ENCODE measurements around the gene RBM20. TPM values are rescaled to one million over a fixed set of nuclear protein-coding genes. Genes with fewer than 3 reads are reported as not detected.
"Not testable (repeated sequence)": the region's sequence is repeated elsewhere in the genome, so short reads cannot be mapped to it uniquely, and the experiment has no call there.

The RBM20 gene
- total RNA-seq, 2 experiments from 2014 or later = not detected

- H3K9me3 Mint-ChIP-seq = no peaks in the 10 kb centered on the region
- CTCF ChIA-PET = interaction anchor here (0.7 to 1.9 kb wide), 3 partner anchors 38 to 373 kb away, joined by 3 to 5 read pairs (median 3); no protein-coding TSS in a partner anchor
- no peak overlapping the region for H3K27ac Mint-ChIP-seq
- no peak for DNase-seq
- no peaks in the 10 kb centered on the region for H3K36me3 Mint-ChIP-seq (ENCODE audit: low read depth)
- no peaks in the 10 kb centered on the region for H3K4me1 Mint-ChIP-seq
- H3K27me3 Mint-ChIP-seq = peaks cover 11% of the 10 kb centered on the region
- POLR2A ChIA-PET = no interaction called here
- H3K4me3 Mint-ChIP-seq = no peak overlapping the region
Measured at GRCh38 chr10:110709964-110710587, 65.9 kb downstream of the RBM20 start.

DNA sequence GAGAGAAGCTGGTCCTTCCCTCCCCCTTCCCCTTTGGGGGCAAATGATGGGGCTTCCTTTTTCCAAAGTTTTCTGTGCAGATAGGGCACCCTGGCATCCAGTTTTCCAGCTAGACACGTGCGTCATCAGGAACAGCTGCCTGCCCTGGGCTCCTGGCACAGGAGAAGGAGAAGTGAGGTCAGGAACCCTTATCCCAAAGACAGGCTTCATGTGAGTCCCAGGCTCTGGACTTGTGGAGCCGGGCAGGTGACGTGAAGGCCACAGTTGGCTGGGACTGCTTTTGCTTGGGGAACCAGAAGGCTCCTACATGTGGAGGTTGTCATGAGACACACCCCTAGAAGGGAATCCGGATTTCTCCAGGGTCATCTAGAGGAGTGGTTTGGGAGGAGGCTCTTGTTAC lies 66.5 kb downstream of the RBM20 start:
- no peaks in the 10 kb centered on the region for H3K9me3 Mint-ChIP-seq
- CTCF ChIA-PET = no interaction called here
- no peak overlapping the region for H3K27ac Mint-ChIP-seq
- POLR2A ChIA-PET = no interaction called here
- H3K4me1 Mint-ChIP-seq = no peaks in the 10 kb centered on the region
- no peak overlapping the region for H3K4me3 Mint-ChIP-seq
- H3K27me3 Mint-ChIP-seq = peaks cover 11% of the 10 kb centered on the region
- no peaks in the 10 kb centered on the region for H3K36me3 Mint-ChIP-seq (ENCODE audit: low read depth)
- no peak for DNase-seq

GRCh38 chr10:110711382-110711781 lies 67.2 kb downstream of the RBM20 start:
- CTCF ChIA-PET = interaction anchor here (0.6 kb wide), 1 partner anchor 331 kb away, joined by 5 read pairs; no protein-coding TSS in a partner anchor

GRCh38 chr10:110714356-110714755 lies 70.2 kb downstream of the RBM20 start:
- Mint-ChIP-seq H3K27ac (no peak overlapping the region), H3K9me3 (no peaks in the 10 kb centered on the region), H3K4me3 (no peak overlapping the region), H3K4me1 (no peaks in the 10 kb centered on the region), H3K36me3 (ENCODE audit: low read depth) (no peaks in the 10 kb centered on the region), H3K27me3 (peaks cover 2% of the 10 kb centered on the region)
- POLR2A ChIA-PET = no interaction called here
- CTCF ChIA-PET = interaction anchor here (0.7 to 1.4 kb wide), 2 partner anchors 12 to 43 kb away, joined by 3 read pairs; no protein-coding TSS in a partner anchor
- DNase-seq = no peak

More at GRCh38 chr10:110711382-110711781, 67.2 kb downstream of the RBM20 start:
- Mint-ChIP-seq H3K4me3 (no peak overlapping the region), H3K9me3 (no peaks in the 10 kb centered on the region), H3K27ac (no peak overlapping the region), H3K27me3 (peaks cover 10% of the 10 kb centered on the region), H3K4me1 (no peaks in the 10 kb centered on the region), H3K36me3 (ENCODE audit: low read depth) (no peaks in the 10 kb centered on the region)
- POLR2A ChIA-PET = no interaction called here
- DNase-seq = no peak

DNA sequence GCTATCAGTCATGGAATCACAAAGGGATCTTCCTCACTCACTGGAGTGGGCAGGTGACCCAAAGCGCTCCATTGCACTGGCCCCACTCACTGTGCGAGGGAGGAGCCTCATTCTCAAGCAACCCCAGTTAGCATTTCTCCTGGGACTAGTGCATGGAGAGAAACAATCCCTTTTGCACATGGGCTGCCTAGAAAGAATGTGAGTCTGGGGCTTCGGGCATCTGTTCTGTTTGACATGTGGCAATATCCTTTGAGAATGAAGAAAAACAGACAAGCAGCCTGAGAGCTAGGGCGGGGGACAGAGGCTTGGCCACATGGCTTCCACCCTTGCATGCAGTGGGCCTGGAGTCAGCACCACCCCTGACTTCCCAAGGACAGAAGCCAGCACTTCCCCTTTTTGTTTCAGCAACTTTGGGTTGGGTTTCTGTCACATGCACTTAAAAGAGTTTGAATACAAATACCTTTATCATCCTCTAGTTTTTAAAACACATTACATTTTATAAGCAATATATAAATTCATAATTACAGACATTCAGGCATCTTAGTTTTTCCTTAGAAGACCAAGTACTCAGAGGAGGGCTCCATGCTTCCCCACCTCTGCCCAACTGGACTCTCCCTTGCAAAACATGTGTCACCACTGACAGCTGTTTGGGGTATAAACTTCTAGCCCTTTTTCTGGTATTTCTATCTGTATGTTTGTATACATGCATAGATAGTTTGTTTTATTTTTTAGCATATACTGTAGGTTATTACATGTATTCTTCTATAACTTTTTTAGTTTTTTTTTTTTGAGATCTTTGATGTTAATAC lies 73.8 kb downstream of the RBM20 start:
- Mint-ChIP-seq H3K27me3 (no peaks in the 10 kb centered on the region), H3K36me3 (ENCODE audit: low read depth) (no peaks in the 10 kb centered on the region), H3K4me1 (no peaks in the 10 kb centered on the region), H3K4me3 (no peak overlapping the region), H3K9me3 (no peaks in the 10 kb centered on the region), H3K27ac (no peak overlapping the region)
- POLR2A ChIA-PET = no interaction called here
- CTCF ChIA-PET = no interaction called here
- no peak for DNase-seq

DNA sequence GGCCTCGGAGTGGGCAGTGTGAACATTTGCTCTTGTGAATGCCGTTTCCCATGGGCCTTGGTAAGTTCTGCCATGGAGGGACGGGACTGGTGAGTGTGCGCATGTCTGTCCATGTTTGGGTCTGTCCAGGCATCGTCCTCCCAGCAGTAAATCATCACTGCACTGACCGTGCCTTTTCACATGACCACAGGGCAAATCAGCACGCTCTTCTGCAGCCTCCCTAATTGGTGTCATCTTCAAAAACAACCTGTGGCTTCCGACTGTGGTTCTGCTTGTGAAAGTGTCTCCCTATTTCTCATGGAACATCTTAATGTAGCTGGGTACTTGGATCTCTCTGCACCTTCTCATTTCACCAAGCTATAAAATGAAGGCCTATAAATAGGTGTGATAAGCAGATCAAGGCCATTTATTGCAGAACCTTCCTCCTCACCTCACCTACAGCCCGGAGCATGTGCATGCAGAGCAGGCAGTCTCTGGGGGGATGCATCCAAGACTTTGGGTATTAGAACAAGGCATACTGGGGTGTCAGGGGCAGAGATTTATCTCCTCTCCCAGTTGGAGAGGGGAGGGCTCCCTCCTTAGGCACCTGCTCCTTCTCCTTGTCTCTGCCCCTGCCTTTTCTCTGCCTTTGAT lies 77.4 kb downstream of the RBM20 start:
- Mint-ChIP-seq H3K4me3 (no peak overlapping the region), H3K36me3 (ENCODE audit: low read depth) (no peaks in the 10 kb centered on the region), H3K9me3 (peaks cover 4% of the 10 kb centered on the region), H3K27me3 (no peaks in the 10 kb centered on the region), H3K4me1 (peaks cover 29% of the 10 kb centered on the region), H3K27ac (no peak overlapping the region)
- no peak for DNase-seq
- ChIA-PET CTCF (interaction anchor here (0.6 kb wide), 2 partner anchors 34 to 1620 kb away, joined by 3 to 4 read pairs; no protein-coding TSS in a partner anchor), POLR2A (no interaction called here)

- peaks cover 4% of the 10 kb centered on the region for H3K9me3 Mint-ChIP-seq
Measured at GRCh38 chr10:110723224-110723891, 79.2 kb downstream of the RBM20 start.

GRCh38 chr10:110724116-110724921 lies 80.2 kb downstream of the RBM20 start:
- no peak for DNase-seq
- Mint-ChIP-seq H3K36me3 (ENCODE audit: low read depth) (no peaks in the 10 kb centered on the region), H3K4me1 (peaks cover 29% of the 10 kb centered on the region), H3K9me3 (peaks cover 4% of the 10 kb centered on the region), H3K4me3 (no peak overlapping the region), H3K27me3 (no peaks in the 10 kb centered on the region), H3K27ac (peak overlapping the region; percentile 57)
- POLR2A ChIA-PET = no interaction called here
- CTCF ChIA-PET = no interaction called here

More at GRCh38 chr10:110723224-110723891, 79.2 kb downstream of the RBM20 start:
- Mint-ChIP-seq H3K36me3 (ENCODE audit: low read depth) (no peaks in the 10 kb centered on the region), H3K27me3 (no peaks in the 10 kb centered on the region), H3K27ac (no peak overlapping the region), H3K4me1 (peaks cover 29% of the 10 kb centered on the region), H3K4me3 (no peak overlapping the region)
- ChIA-PET CTCF (no interaction called here), POLR2A (interaction anchor here (0.6 kb wide), 1 partner anchor 17 kb away, joined by 10 read pairs; no protein-coding TSS in a partner anchor)
- DNase-seq = no peak

DNA sequence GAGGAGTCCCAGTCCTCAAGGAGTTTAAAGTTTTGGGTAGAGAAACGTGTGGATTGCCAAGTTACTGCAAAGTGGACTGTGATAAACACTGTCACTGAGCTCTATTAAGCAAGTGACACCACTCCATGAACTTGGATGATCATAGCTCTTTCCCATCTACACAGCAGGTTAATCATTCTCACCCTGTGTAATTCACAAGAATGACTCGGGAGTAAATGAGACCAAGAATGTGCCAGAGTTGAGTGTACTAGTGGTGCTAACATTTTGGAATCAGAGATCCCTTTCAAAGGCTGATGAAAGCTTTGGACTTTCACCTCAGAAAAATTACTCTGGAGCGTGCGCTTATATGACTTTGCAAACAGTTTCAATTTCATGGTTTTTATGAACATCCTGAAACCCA lies 80.8 kb downstream of the RBM20 start:
- no peaks in the 10 kb centered on the region for H3K36me3 Mint-ChIP-seq (ENCODE audit: low read depth)
- ChIA-PET CTCF (no interaction called here), POLR2A (no interaction called here)
- no peak overlapping the region for H3K27ac Mint-ChIP-seq
- no peaks in the 10 kb centered on the region for H3K27me3 Mint-ChIP-seq
- peaks cover 4% of the 10 kb centered on the region for H3K9me3 Mint-ChIP-seq
- H3K4me1 Mint-ChIP-seq = peaks cover 29% of the 10 kb centered on the region
- H3K4me3 Mint-ChIP-seq = no peak overlapping the region
- DNase-seq = no peak

DNA sequence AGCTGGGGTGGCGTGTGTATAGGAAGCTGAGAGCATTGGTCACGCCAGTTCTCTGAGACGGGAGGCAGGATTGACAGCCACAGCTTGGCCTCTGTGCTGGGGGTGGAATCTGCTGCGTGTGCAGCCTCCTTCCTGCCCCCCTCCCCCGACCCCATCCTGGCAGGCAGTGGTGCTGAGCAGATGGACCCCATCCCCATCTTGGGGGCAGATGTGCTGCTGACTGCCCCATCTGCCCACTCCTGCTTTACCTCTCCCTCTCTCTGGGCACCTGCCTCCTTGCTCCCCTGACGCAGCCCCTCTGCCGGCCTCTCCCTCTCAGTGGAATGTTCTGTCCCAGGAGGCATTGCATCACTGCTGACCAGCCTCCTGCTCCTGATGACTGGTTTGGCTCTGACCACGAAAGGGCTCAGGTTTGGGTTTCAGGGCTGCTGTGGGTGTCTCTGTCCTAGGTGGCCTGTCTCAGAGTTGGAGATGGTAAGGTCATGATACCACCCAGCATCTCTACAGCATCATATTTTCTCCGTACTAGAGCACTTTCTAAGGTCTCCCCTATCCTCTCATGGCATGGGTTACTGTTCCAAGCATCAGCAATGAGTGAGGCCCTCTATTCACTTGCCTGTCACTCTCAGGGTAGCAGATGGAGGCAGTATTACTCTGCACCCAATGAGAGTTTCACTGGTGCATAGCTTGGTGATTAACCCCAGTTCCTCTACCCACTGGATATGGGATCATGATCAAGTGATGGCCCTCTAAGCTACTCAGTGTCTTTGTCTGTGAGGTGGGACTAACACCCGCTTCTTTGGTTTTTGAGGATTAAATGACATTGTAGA lies 81.9 kb downstream of the RBM20 start:
- ChIA-PET CTCF (interaction anchor here (0.9 kb wide), 1 partner anchor 11 kb away, joined by 3 read pairs; no protein-coding TSS in a partner anchor), POLR2A (no interaction called here)
- Mint-ChIP-seq H3K4me1 (peaks cover 29% of the 10 kb centered on the region), H3K36me3 (ENCODE audit: low read depth) (no peaks in the 10 kb centered on the region), H3K27me3 (peaks cover 2% of the 10 kb centered on the region), H3K9me3 (peaks cover 4% of the 10 kb centered on the region), H3K4me3 (no peak overlapping the region), H3K27ac (no peak overlapping the region)
- DNase-seq = no peak

GRCh38 chr10:110727785-110728184 lies 83.6 kb downstream of the RBM20 start:
- DNase-seq; H3K9me3 Mint-ChIP-seq; H3K4me3 Mint-ChIP-seq; H3K36me3 Mint-ChIP-seq (ENCODE audit: low read depth); H3K27ac Mint-ChIP-seq; POLR2A ChIA-PET: not testable (repeated sequence)
- H3K27me3 Mint-ChIP-seq = peaks cover 14% of the 10 kb centered on the region
- CTCF ChIA-PET = interaction anchor here (1.7 kb wide), 1 partner anchor 13 kb away, joined by 4 read pairs; no protein-coding TSS in a partner anchor
- H3K4me1 Mint-ChIP-seq = peaks cover 29% of the 10 kb centered on the region
